Ishikawa (cell line): ENCODE data around the gene CPEB3.

Experiments
- CEBPB ChIP-seq: IDR thresholded peaks from 2 replicates; pipeline ENCODE4 v1.6.1; 2012
- CREB1 ChIP-seq: IDR thresholded peaks from 2 replicates; pipeline ENCODE4 v1.6.1; 2012; ENCODE audit warnings: low read depth
- EGR1 ChIP-seq: IDR thresholded peaks from 2 replicates; pipeline ENCODE4 v1.6.1; 2012
- EP300 ChIP-seq: IDR thresholded peaks from 2 replicates; pipeline ENCODE4 v1.6.1; 2012; ENCODE audit warnings: borderline replicate concordance
- FOXM1 ChIP-seq: IDR thresholded peaks from 2 replicates; pipeline ENCODE4 v1.6.1; 2012; ENCODE audit warnings: low read depth, borderline replicate concordance
- NFIC ChIP-seq: IDR thresholded peaks from 2 replicates; pipeline ENCODE4 v1.6.1; 2012
- RAD21 ChIP-seq: IDR thresholded peaks from 2 replicates; pipeline ENCODE4 v1.6.1; 2012; ENCODE audit warnings: low read depth
- TAF1 ChIP-seq: IDR thresholded peaks from 2 replicates; pipeline ENCODE4 v1.6.1; 2012; ENCODE audit warnings: low read depth, mild to moderate bottlenecking
- TCF12 ChIP-seq: IDR thresholded peaks from 2 replicates; pipeline ENCODE4 v1.6.1; 2012; ENCODE audit warnings: low read depth
- TEAD4 ChIP-seq: IDR thresholded peaks from 2 replicates; pipeline ENCODE4 v1.6.1; 2012
- YY1 ChIP-seq: IDR thresholded peaks from 2 replicates; pipeline ENCODE4 v1.6.1; 2012; ENCODE audit warnings: low read depth
- ZBTB7A ChIP-seq: IDR thresholded peaks from 2 replicates; pipeline ENCODE4 v1.6.1; 2012; ENCODE audit warnings: low read depth
- TF ChIP-seq, protein P1 (sequence below): IDR thresholded peaks from 2 replicates; pipeline ENCODE4 v1.6.1; 2012
- TF ChIP-seq, protein P2 (sequence below): IDR thresholded peaks from 2 replicates; pipeline ENCODE4 v1.6.1; 2012; ENCODE audit warnings: low read depth, mild to moderate bottlenecking
- TF ChIP-seq, protein P3 (sequence below): IDR thresholded peaks from 2 replicates; pipeline ENCODE4 v1.6.1; 2012

The CPEB3 gene

DNA sequence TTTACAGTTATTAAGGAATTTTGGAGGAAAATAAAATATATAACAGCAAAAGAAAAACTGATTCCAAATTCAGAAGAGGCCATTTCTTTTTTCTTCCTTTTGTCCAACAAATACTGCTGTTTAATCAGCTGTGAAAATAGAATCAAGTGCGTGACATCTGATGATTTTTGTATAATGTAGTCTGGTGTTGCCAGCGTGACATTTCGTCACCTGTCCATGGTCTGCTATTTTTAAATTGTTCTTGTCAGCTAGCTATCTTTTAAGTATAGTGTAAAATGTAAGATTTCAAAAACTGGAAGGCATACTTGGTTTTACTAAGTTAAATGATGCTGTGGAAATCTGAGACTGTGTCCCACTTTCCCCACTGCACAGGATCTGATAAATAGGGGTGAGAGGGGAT, 105.9 kb downstream of the CPEB3 start:
- TF ChIP-seq EGR1 (no peak), NFIC (no peak), CREB1 (no peak)
- TF ChIP-seq, protein P1, sequence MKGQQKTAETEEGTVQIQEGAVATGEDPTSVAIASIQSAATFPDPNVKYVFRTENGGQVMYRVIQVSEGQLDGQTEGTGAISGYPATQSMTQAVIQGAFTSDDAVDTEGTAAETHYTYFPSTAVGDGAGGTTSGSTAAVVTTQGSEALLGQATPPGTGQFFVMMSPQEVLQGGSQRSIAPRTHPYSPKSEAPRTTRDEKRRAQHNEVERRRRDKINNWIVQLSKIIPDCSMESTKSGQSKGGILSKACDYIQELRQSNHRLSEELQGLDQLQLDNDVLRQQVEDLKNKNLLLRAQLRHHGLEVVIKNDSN, result no peak

DNA sequence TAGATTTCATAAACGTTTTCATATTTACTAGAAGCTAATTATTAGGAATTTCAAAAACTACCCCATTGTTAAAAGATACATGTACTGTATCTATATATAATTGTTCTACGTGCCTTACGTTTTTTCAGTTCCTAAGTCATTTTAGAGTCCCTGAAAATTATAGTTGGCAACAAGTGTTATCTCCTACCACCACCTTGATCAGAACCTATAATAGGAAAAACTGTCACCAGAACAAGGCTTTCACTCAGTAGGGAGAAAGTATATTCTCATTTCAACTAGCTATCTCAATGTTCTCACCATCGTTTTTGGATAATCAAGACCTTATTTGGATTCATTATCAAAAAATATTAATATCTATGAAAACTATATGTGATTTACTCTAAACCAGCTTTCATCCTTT, 107.7 kb downstream of the CPEB3 start:
- TF ChIP-seq, protein P2, sequence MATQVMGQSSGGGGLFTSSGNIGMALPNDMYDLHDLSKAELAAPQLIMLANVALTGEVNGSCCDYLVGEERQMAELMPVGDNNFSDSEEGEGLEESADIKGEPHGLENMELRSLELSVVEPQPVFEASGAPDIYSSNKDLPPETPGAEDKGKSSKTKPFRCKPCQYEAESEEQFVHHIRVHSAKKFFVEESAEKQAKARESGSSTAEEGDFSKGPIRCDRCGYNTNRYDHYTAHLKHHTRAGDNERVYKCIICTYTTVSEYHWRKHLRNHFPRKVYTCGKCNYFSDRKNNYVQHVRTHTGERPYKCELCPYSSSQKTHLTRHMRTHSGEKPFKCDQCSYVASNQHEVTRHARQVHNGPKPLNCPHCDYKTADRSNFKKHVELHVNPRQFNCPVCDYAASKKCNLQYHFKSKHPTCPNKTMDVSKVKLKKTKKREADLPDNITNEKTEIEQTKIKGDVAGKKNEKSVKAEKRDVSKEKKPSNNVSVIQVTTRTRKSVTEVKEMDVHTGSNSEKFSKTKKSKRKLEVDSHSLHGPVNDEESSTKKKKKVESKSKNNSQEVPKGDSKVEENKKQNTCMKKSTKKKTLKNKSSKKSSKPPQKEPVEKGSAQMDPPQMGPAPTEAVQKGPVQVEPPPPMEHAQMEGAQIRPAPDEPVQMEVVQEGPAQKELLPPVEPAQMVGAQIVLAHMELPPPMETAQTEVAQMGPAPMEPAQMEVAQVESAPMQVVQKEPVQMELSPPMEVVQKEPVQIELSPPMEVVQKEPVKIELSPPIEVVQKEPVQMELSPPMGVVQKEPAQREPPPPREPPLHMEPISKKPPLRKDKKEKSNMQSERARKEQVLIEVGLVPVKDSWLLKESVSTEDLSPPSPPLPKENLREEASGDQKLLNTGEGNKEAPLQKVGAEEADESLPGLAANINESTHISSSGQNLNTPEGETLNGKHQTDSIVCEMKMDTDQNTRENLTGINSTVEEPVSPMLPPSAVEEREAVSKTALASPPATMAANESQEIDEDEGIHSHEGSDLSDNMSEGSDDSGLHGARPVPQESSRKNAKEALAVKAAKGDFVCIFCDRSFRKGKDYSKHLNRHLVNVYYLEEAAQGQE, result no peak
- TF ChIP-seq EP300 (no peak), TAF1 (no peak), NFIC (no peak)

DNA sequence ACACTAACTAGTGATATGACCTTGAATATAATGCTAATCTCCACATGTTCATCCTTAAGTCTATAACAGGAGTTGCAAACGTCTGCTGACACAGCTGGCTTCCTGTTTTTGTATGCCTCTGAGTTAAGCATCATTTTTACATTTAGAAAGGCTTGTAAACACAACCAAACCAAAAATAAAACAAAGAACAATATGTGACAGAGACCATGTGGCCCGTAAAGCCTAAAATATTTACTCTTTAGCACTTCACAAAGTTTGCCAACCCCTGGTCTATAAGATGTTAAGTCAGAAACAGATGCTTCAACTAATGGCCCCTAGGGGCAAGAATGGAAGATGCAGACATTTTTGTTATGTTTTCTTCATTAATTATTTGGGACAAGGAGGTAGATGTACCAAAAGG, 109.3 kb downstream of the CPEB3 start:
- TF ChIP-seq YY1, result no peak
- TF ChIP-seq, protein P2, result no peak
- no peak for TF ChIP-seq FOXM1
- TF ChIP-seq, protein P1, result no peak
- TF ChIP-seq NFIC, result no peak
- no peak for TF ChIP-seq TEAD4
- no peak for TF ChIP-seq TAF1
- no peak for TF ChIP-seq RAD21
- TF ChIP-seq CREB1, result no peak
- no peak for TF ChIP-seq TCF12
- TF ChIP-seq EP300, result no peak
- no peak for TF ChIP-seq CEBPB
- TF ChIP-seq ZBTB7A, result no peak
- no peak for TF ChIP-seq EGR1
- TF ChIP-seq, protein P3, sequence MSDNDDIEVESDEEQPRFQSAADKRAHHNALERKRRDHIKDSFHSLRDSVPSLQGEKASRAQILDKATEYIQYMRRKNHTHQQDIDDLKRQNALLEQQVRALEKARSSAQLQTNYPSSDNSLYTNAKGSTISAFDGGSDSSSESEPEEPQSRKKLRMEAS, result no peak

DNA sequence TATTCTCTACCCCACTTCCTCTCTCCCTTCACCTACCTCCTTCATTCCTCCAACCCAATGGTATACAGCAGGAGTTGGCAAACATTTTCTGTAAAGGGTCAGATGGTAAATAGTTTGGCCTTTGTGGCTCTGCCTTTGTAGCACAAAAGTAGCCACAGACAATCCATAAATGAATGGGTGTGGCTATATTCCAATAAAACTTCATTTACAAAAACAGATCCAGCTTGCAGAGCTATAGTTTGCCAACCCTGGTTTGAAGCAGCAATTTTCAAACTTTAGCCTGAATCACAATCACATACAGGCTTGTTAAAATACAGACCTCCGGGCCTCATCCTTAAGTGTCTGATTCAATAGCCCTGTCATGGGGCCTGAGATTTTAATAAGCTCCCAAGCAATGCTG, 110.5 kb downstream of the CPEB3 start:
- TF ChIP-seq FOXM1 (no peak), TCF12 (no peak), NFIC (no peak), EGR1 (no peak), TAF1 (no peak), YY1 (no peak), CREB1 (no peak), ZBTB7A (no peak), RAD21 (no peak), TEAD4 (no peak)
- TF ChIP-seq, protein P1, result no peak
- TF ChIP-seq, protein P2, result no peak
- TF ChIP-seq, protein P3, result no peak

DNA sequence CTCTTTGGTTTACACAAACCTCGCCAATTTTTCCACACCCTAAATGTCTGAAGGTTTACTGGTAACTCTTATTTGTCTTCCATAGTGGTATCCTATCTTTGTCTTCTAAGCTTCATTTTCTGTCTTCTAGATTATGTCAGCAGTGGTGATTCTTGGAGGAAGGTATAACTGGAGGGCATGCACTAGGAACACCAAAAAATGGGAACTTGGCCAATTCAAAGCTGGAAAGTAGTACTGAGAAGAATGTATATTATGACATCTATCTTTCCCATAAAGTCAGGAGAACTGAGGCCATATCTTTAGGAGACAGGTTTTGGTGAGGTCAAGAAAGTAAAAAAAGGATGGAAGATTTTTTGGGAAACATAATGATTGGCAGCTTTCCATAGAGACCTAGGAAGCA, 113.3 kb downstream of the CPEB3 start:
- TF ChIP-seq EGR1 (no peak), RAD21 (no peak), EP300 (no peak)
- TF ChIP-seq, protein P2, result no peak
